GM19328 (cell line): ENCODE measurements around the gene URGCP.

Experiments
- ATAC-seq: cut with Tn5 transposase; IDR thresholded peaks from one replicate; pipeline ENCODE4 v1.9.1; 2021; ENCODE audit warnings: mild to moderate bottlenecking, moderate library complexity; ENCODE audit not compliant: unreplicated experiment

The URGCP gene

DNA sequence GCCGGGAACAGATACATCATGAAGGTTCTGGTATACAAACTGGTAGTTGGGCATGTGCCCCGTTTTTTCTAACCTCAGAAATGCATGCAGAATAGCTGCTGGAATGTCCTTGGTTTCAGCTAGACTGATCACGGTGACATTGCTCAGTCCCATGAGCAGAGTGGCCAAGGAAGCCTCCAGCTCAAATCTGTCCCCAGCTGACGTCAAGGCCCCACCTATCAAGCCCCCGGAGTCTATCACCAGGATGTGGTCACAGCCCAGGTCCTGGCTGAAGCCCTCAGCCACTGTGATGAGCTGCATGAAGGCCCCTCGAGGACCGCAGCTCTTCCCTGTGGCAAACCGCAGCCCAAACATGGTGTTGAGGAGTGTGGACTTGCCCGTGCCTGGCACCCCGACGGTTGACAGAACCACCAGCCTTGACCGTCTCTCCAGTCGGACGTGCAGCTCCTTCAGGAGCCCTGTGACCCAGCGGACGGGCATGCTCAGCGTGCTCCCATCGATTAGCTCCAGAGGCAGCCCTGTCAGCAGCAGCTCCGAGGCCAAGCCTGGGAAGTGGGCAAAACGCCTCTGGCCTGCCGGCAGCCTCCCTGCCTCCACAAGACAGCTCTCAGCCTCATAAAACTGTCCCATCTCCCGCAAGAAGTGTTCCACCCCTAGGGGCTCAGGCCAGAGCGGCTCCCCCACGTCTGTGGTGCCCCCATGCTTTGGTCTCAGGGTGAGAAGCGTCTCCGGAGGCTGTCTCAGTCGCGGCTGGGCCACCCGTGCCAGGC lies 29.2 kb downstream of the URGCP start:
- ATAC-seq: no peak

DNA sequence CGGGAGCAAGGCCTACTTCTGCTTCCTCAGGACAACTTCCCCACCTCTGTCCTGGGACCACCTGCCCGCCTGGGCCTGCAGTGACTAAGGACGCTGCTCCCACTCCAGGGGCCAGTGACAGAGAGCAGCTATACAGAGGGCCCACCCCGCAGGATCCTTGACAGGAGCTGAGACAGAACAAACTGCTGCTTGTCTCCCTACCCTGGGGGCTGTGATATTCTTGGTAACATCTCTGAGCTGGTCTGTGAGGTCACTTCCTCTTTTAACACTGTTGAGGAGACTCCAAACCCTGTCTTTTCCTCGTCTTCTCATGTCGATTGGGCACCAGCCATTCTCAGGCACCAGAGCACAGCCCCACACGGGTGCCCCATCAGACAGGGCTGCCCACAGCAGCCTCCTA lies 30.2 kb downstream of the URGCP start:
- no peak for ATAC-seq

DNA sequence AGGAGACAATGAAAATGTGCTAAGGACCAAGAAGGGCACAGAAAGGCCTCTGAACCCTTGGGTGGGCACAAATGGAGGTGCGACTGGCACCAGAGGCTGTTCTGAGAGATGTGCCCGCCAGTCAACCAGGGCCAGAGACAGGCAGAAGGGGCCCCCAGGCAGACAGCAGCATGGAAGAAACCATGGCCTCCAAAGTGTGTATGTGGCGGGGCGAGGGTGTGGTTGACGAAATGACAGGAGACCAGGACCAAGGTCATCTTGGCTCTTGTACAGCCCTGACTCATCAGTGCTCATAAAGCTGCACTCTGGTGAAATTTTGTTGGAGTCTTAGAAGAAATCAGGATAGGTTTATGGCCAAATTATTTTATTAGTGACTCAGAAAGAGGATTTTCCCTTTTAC lies 33.1 kb downstream of the URGCP start:
- ATAC-seq: no peak

DNA sequence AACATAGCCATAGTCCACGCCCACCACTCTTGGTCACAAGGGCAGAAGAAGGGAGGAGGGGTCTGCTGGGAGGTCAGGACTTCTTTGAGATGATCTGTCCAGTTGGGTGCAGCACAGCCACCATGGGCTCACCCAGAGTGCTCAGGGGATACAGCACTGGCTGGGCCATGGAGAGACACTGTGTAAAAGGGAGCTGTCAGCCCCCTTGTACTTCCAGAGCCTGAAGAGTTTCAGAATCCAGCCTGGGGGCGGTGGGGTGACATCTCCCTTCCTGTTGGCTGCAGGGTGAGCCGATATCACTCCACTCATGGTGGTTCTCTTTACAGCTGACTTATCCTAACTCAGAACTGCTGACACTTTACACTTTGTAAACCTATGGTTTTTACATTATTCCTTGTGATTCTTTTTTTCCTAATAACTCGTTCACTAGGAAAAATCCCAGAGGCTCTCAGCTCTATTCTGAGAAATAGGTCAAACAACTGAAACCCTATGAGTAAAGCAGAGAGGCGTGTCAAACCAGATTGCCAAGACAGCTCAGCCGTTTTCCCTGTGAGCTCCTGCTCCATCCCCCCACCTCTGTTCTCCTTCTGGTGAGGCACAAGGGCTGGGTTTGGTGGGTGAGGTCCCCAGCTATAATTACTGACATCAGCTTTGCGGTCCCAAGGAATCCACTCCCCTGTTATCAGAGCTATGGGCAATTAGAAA lies 33.8 kb downstream of the URGCP start:
- ATAC-seq: no peak

DNA sequence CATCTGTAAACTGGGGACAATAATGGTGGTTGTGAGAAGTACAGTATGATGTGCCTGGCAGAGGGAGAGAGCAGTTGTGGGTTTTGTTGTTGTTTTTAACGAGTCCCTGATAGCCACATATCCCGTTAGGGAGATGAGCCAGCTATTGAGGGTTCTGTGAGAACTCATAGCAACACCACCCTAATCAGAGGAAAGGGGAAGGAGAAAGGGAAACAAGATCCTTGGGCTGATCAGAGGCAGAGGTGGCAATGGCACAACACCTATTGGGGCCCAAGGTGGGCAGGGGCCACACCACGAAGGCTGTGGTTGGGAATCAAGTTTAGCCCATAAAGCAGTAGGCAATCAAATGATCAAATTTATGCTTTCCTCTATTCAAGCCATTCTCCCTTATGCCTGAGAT lies 35.3 kb downstream of the URGCP start:
- no peak for ATAC-seq

DNA sequence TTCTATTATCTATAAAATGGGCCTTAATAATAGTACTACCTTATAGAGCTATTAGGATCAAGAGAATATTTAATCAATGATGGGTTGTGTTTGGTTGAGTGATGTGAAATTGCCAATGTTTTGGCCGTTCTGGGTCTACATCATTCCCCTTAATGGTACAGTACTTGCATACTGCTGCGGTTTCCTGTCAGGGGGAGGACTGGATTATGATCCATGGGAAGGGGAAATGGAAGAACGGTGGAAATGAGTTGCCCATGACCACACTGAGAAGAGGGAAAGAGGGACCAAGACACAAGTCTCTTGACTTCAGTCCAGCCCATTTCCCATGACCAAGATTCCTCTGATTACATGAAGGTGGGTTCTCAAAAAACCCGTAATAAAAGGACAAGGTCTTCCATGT lies 36.1 kb downstream of the URGCP start:
- ATAC-seq: no peak

DNA sequence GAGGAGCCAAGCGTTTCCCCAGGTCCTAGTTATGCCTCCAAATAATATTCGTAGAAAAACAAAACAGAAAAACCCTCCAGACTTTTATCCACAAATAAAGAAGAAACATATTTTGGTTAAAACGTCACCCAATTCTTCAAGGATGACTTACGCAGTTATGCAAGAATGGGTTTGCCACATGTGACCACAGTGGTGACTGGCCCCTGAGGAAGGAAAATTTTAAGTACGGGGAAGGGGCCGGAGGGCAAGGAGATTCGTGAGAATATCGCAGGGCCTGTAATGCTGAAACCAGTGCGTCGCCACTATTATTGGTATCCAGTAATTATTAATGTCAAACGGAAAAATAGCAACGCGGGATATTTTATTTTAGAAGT lies 36.5 kb downstream of the URGCP start:
- ATAC-seq: no peak

DNA sequence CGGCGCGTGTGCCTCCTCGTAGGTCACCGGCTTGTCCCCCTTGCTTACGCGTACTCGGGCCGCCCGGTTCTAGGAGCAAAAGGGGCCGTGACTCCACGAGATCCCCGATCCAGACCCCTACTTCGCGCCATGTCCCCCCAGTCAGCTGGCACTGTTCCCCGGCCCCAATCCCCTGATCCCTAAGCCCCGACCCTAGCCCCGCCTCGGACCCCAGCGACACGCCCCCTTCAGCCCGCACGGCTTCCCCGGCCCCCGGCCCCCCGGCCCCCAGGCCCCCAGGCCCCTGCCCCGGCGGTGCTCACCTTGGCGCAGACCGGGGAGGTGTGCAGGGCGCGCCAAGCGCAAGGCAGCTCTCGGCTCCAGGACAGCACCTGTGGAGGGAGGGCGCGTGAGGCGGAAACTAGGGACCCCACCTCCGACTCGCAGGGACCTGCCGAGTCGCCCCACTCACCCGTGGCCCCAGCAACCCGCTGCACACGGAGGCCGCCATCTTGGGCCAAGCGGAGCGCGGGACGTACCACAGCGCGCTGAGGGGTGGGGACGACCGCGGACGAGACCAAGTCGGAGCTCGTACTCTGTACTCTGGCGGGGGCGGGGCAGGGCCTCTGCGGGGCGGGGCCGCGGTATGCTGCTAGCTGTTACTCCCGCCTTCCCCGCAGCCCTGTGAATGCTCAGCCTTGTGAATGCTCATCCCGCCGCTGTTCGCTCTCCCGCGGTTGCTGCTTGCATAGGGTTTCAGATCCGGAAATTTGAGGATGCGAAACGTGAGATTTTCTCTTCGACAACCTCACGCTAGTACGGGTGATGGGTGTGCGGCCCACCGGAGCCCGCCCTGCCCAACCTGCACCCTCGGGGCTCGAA lies 37.2 kb downstream of the URGCP start, which contains the start of gene MRPS24:
Gene MRPS24, minus strand, starts transcription at position 512 of the 861 bp plus-strand sequence. Its CDS starts 22 bp downstream, at position 490.
- ATAC-seq: peak; percentile 87

DNA sequence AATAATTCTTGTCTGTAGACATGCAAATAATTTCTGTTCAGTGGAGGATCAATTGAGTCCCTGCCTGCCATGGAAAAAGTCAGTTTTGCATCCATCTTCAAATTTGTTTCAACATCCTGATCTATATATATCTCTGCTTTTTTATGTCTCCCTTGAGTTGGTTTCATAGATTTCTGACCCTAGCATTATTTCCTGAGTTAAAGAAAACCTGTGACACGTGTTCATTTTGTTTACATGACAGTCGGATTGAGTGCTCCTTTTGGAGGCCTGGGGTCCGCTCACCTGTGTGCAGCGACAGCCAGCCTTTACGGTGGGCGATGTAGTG lies 37.8 kb downstream of the URGCP start:
- peak; percentile 2 for ATAC-seq

DNA sequence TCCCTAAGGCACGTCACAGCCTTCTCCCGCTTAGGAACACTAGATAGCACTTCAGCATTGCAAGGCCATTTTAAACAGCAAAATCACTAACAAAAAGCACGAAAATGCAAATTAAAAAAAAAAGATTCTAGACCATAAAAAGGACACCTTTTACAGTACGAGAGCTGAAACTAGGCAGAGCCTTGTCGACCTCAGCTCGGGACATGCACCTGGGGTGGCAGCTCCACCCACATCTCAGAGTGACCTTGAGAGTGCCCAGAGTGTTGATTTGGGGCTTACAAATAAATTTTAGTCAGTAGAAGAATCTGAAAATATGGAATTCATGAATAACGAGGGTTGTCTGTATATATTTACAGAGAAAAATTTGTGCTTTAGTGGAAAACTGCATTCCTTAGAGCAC lies 38.2 kb downstream of the URGCP start:
- no peak for ATAC-seq

DNA sequence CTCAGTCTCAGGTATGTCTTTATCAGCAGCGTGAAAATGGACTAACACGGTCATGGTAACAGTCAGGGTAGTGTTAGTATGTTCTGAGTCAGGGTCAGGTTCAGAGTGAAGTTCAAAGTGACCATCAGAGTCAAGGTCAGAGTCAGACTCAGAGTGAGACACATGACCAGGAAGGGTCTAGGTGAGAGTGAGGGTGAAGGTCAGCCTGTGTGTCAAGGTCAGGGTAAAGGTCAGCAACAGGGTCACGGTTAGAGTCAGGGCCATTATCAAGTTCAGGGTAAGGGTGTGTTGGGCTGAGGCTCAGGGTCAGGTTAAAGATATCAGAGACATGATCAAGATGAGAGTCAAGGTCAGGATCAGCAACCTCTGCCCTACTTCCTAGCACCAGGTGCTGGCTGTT lies 41.1 kb downstream of the URGCP start:
- ATAC-seq: no peak

DNA sequence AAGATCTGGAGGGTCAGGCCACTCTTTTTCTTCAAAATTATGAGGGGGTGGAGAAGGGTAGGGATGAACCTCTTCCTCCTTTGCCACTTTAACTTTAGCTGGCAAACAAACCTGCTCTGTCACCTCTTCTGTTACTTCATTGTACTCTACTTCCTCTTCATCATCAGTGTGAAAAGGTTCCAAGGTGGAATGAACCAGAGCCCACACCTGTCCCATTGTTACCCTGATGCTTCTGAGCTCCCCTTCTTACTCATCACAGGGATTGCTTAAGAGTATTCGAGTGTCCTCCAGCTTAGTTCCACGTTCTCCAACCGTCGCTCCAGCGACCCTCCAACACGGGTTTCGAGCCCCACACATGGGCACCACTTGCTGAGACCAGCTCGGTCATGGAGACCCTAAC lies 42.3 kb downstream of the URGCP start:
- ATAC-seq: no peak

DNA sequence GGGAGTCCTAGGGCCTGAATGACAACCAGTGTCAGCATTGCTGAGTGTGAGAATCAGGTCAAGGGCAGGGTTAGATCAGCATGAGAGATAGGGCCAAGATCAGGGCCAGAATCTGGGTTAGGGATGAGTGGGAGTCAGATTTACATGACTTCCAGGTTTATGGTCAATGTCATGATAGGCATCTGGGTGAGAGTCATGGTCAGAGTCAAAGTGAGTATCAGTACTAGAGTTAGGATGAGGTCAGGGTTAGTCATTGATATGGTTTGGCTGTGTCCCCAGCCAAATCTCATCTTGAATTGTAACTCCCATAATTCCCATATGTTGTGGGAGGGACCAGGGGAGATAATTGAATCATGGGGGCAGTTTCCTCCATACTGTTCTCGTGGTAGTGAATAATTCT lies 49.4 kb downstream of the URGCP start:
- ATAC-seq: no peak

DNA sequence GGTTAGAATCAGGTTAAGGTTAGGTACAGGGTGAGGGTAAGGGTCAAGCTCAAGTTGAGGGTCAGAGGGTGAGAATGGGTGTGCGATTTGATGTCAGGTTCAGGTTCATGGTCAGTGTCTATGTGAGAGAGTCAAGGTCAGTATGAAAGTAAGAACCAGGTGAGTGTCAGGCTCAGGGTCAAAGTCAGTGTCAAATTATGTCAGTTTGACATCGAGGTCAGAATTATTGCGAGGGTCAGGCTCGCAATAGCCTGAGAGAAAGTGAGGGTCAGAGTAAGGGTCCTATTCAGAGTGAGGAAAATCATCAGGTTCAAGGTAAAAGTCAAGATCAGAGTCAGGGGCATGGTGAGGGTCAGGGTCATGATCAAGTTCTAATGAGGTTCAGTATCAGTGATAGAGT lies 50.1 kb downstream of the URGCP start:
- no peak for ATAC-seq

DNA sequence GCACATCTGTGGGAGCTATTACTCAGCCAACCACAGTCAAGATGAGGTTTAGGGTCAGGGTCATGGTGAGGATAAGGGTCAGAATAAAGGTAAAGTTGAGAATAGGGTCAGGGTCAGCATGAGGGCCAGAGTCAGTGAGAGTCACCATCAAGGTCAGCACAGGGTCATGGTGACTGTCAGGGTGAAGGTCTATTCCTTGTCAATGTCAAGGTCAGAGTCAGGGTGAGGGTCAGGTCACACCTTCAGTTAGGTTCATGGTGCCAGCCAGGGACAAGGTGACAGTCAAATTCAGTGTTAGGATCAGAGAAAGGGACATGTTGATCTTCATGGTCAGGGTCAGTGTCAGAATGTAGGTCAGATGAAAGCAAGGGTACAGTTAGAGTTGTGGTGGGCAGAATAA lies 51.2 kb downstream of the URGCP start:
- ATAC-seq: no peak

DNA sequence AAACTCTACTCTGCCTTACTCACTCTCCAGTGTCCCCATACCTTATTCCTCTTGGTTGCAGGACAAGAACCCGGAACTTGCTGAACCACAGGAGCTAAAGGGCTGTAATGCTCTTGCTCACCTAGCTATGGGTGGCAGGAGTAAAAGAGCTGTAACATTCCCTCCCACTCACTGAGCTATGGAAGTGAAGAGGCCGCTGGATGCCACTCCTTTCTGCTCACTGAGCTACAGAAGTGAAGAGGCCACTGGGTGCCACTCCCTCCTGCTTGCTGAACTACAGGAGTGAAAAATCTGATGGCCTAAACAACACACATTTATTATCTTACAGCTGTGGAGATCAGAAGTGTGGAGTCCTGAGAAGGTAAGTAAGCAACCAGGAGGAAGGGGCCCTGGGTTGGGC lies 54.6 kb downstream of the URGCP start:
- ATAC-seq: no peak

DNA sequence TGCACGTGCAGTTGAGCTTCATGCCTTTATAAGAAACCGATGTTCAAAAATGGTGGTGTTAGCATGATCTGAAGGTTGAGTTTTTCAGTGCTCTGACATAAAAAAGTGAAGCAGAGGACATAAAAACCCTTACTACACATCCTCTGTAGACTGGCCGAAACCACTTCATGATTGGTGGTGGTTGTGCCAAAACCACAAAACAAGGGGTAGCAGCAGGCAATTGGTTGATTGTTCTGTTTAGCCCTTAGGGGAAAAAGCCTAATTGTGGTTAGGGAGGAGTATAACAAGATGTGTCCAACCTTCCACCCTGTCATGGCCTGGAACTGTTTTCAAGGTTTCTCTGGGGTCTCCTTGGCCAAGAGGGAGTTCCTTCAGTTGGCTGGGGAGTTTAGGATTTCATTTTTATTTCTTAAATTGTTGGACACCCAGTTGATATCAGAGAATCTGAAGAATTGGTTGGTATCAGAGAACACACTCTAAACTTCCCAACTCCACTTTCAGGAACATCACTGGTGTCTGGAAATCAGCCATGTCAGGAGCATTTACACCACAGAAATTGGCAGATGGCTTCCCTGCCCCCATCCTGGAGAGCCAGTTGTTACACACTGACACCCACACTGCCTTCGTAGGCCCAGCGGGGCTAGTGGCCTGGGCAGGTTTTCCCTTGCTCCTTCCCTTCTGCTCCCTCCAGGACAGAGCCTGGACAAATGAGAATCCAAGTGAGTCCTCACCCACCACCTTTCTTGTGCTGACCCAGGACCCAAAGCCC lies 55.9 kb downstream of the URGCP start:
- ATAC-seq: no peak

DNA sequence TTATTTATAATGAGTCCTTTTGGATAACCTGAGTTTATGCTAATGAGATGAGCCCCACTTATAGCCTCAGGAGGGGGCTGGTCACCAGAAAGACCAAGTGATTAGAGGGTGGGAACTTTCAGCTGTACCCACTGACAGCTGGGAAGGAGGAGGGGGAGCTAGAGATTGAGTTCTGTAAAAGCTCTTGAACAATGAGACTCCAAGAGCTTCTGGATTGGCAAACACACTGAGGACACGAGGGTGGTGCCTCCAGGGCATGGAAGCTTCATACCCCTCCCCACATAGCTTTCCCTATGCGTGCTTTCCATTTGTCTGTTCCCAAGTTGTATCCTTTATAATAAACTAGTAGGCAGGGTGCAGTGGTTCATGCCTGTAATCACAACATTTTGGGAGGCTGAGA lies 57.3 kb downstream of the URGCP start:
- ATAC-seq: no peak

DNA sequence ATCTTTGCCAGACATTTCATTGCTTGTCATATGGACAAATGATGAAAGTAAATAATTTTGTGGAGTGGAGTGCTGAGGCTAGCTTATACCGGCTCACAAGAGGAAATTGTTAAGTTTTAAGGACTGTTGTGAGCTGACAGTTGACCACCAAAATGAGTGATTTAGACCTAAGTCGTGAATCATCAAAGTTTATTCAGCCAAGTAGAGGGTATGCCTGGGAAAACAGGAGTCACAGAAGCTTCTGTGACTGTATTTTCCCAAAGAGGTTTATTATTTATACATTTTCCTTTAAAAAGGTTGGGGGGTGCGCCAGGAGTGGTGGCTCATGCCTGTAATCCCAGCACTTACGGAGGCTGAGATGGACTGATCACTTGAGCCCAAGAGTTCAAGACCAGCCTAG lies 58.9 kb downstream of the URGCP start:
- ATAC-seq: no peak

DNA sequence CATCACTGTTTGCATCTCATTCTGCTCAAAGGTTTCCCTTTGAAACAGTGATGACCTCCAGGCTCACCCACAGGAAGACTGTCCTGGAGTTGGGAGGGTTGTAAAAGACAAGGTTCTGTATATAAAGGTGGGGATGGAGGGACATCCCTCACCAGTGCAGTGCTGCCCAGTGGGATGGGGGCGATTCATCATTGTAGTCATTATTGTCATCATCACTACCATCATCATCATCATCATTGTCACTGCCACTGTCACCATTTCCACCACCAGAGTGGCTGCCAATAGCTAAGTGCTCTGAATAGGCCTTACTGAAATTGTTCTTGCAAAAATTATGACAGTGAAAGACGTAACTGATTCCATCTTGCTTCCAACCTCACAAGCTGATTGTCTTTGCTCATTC lies 61.7 kb downstream of the URGCP start:
- no peak for ATAC-seq

DNA sequence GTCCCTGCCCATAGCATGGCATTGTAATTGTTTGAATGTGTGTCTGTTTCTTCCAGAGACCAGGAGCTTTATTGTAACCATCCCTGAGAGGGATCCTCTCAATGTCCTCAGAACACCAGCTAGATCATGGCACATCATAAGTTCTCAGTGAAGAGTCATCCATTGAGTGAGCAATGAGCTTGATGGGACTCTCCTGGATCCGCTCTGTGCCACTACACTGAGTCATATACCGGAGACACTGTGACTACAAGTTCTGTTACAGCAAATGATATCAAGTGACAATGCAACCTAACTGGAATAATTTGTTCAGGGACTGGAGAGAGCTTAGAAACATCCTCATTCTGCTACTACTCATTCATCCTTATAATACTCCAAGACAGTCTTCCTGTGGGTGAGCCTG lies 62.1 kb downstream of the URGCP start:
- ATAC-seq: no peak
